Measurements from ENCODE around the gene SLC24A1. TPM values are rescaled to one million over a fixed set of nuclear protein-coding genes. Genes with fewer than 3 reads are reported as not detected.

The SLC24A1 gene
- total and polyA plus RNA-seq, 2 of the 4 experiments (the other 2 are of a cell fraction) = 3.6 to 4.9 TPM

DNA sequence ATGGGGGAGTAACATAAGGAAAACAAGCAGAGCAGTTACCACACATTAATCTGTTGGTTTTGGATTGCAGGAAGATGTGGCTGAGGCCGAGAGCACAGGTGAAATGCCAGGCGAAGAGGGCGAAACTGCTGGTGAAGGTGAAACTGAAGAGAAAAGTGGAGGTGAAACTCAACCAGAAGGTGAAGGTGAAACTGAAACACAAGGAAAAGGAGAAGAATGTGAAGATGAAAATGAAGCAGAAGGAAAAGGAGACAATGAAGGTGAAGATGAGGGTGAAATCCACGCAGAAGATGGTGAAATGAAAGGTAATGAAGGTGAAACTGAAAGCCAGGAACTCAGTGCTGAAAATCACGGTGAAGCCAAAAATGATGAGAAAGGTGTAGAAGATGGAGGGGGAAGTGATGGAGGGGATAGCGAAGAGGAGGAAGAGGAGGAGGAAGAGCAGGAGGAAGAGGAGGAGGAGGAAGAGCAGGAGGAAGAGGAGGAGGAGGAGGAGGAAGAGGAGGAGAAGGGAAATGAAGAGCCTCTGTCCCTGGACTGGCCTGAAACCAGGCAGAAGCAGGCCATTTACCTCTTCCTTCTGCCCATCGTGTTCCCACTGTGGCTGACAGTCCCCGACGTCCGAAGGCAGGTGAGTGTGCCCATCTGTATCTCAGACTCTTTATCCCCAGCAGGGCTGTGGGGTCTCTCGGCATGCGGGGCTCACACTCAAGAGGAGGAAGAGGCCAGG is 28.7 kb downstream of the SLC24A1 start:
- Histone ChIP-seq H4K8ac (ENCODE audit: low read depth in 2 of 2, low read length in 2 of 2) (no peak overlapping the region), H2AFZ (replicated peaks; ENCODE audit: low read length, poor library complexity) (no peak overlapping the region), H3K9ac (ENCODE audit: low read depth, low read length) (no peak overlapping the region), H3K79me1 (ENCODE audit: low read depth in 1 of 2, low read length in 2 of 2) (no peaks in the 10 kb centered on the region), H3K27ac (ENCODE audit: insufficient read depth, low read length) (no peak overlapping the region), H4K5ac (ENCODE audit: low read depth, low read length) (no peak overlapping the region), H3K36me3 (ENCODE audit: control insufficient read depth, insufficient read depth, low read length) (peaks cover 8% of the 10 kb centered on the region), H4K91ac (ENCODE audit: insufficient read depth, low read depth, low read length) (no peak overlapping the region), H2BK20ac (ENCODE audit: low read depth, low read length) (no peak overlapping the region), H3K4me3 (ENCODE audit: insufficient read depth, low read depth, low read length) (no peak overlapping the region), H2BK15ac (ENCODE audit: low read depth, low read length) (no peak overlapping the region), H3K56ac (ENCODE audit: extremely low read depth, insufficient read depth, low read length) (no peak overlapping the region), H2BK5ac (ENCODE audit: low read depth, low read length, poor library complexity, severe bottlenecking) (no peak overlapping the region), H3K4me2 (ENCODE audit: low read depth, low read length) (no peak overlapping the region), H2AK5ac (ENCODE audit: low read depth, low read length) (no peak overlapping the region), H3K9me3 (ENCODE audit: control insufficient read depth, insufficient read depth, low read length) (no peaks in the 10 kb centered on the region), H3K14ac (replicated peaks; ENCODE audit: low read depth, low read length) (no peak overlapping the region), H3K4me1 (ENCODE audit: control insufficient read depth, insufficient read depth, low read length) (peaks cover 21% of the 10 kb centered on the region), H2AK9ac (replicated peaks; ENCODE audit: low read depth, low read length, poor library complexity) (no peak overlapping the region), H2BK120ac (ENCODE audit: low read depth, low read length) (no peak overlapping the region), H3K23ac (ENCODE audit: low read depth, low read length) (no peak overlapping the region), H3K18ac (ENCODE audit: low read depth, low read length) (no peak overlapping the region), H3K9me1 (ENCODE audit: insufficient read depth, low read length) (peaks cover 10% of the 10 kb centered on the region), H3K27me3 (ENCODE audit: control insufficient read depth, insufficient read depth, low read length) (no peaks in the 10 kb centered on the region), H3K4ac (ENCODE audit: low read depth, low read length) (no peak overlapping the region), H4K20me1 (ENCODE audit: insufficient read depth, low read length) (no peaks in the 10 kb centered on the region)
- no peak for DNase-seq
- 94 to 100% methylated on average over 1 to 2 of the region's 12 CpGs for WGBS, 2 experiments (ENCODE audit: extremely low coverage in 2 of 2, insufficient read length in 1 of 2)
- intact Hi-C loops (cut with micrococcal nuclease) (no loop called here), in situ Hi-C loops (cut with MboI; ENCODE audit: low sequenced_read_pairs) (no loop called here), dilution Hi-C loops (cut with HindIII; ENCODE audit: low sequenced_read_pairs, unreplicated experiment) (no loop called here)
- TF ChIP-seq SMC3 (IDR thresholded peaks at IDR 0.05; ENCODE audit: low read depth, low read length) = no peak
- TF ChIP-seq FOS (IDR thresholded peaks at IDR 0.05; ENCODE audit: low read depth, low read length) = no peak
- TF ChIP-seq MAFK (IDR thresholded peaks at IDR 0.05; ENCODE audit: low read depth, low read length) = no peak
- no peak for TF ChIP-seq POLR2A (IDR thresholded peaks at IDR 0.05; ENCODE audit: low read depth, low read length)
- no peak for TF ChIP-seq CEBPB (IDR thresholded peaks at IDR 0.05; ENCODE audit: low read depth, low read length)
- TF ChIP-seq USF2 (IDR thresholded peaks at IDR 0.05; ENCODE audit: low read depth, low read length) = no peak
- TF ChIP-seq NFE2L2 (IDR thresholded peaks at IDR 0.05; ENCODE audit: low read depth, low read length) = no peak
- TF ChIP-seq BHLHE40 (IDR thresholded peaks at IDR 0.05; ENCODE audit: low read depth, low read length) = no peak
- TF ChIP-seq RAD21 (IDR thresholded peaks at IDR 0.05; ENCODE audit: low read length) = no peak
- no peak for TF ChIP-seq CHD1 (IDR thresholded peaks at IDR 0.05; ENCODE audit: low read depth, low read length)
- CTCF ChIA-PET = no interaction called here
- ATAC-seq (ENCODE audit: low read depth) = no peak
- POLR2A ChIA-PET (ENCODE audit: unreplicated experiment) = no interaction called here
- BruUV-seq (replicated peaks) = no TSS peak
